ENCODE measurements around the gene KCNIP3. TPM values are rescaled to one million over a fixed set of nuclear protein-coding genes. Genes with fewer than 3 reads are reported as not detected.

Gene KCNIP3
- total RNA-seq, 1 donor from 2014 or later = 3.9 TPM

DNA sequence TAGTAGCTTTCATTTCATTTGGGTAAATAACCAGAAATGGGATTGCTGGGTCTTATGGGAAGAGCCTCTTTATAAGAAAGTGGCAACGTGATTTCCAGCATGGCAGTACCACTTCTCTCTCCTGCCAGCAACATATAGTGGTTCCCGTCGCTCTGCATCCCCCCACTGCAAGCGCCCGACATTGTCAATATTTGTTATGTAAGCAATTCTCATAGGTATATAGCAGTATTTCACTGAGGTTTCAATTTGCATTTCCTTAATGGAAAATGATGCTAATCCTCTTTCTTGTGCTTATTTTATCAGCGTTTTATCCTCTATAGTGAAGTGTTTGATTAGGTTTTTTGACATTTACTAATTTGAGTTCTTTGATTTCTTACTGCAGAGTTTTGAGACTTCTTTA lies 69.4 kb downstream of the KCNIP3 start:
- TF ChIP-seq, protein P1, sequence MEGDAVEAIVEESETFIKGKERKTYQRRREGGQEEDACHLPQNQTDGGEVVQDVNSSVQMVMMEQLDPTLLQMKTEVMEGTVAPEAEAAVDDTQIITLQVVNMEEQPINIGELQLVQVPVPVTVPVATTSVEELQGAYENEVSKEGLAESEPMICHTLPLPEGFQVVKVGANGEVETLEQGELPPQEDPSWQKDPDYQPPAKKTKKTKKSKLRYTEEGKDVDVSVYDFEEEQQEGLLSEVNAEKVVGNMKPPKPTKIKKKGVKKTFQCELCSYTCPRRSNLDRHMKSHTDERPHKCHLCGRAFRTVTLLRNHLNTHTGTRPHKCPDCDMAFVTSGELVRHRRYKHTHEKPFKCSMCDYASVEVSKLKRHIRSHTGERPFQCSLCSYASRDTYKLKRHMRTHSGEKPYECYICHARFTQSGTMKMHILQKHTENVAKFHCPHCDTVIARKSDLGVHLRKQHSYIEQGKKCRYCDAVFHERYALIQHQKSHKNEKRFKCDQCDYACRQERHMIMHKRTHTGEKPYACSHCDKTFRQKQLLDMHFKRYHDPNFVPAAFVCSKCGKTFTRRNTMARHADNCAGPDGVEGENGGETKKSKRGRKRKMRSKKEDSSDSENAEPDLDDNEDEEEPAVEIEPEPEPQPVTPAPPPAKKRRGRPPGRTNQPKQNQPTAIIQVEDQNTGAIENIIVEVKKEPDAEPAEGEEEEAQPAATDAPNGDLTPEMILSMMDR (conservative IDR thresholded peaks at IDR 0.05; ENCODE audit: low read depth, low read length) = no peak
- DNase-seq (ENCODE audit: low read depth) = no peak
- H3K4me3 ChIP-seq (ENCODE audit: low read depth, low read length) = no peak overlapping the region

DNA sequence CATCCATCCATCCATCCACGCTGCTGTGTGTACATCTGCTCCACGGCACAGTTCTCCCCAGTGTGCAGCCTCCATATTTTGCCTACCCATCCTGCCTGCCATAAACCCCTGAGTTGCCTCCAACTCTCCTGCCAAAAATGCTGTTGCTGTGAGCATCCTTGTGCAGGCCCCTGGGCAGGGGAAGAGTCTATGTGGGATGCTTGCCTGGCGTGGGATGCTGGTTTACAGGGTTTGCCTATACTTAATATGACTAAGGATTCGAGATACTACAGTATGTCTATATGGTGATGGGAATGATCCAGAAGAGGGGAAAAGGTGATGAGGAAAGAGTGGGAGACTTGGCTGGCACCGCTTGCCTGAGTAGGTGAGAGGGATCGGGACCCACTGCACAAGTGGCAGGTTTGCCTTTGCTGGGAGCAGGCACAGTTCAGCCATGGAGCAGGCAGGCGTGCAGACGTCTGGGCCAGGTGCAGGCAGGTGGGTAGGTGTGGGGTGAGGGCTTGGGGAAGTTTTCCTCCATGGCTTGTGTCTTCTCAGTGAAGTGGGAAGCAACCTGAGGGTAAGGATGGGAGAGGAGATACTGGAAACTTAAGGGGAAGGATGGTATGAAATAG lies 75.2 kb downstream of the KCNIP3 start:
- no peak for DNase-seq (ENCODE audit: low read depth)
- H3K4me3 ChIP-seq (ENCODE audit: low read depth, low read length) = no peak overlapping the region
- TF ChIP-seq, protein P1 (conservative IDR thresholded peaks at IDR 0.05; ENCODE audit: low read depth, low read length) = no peak

DNA sequence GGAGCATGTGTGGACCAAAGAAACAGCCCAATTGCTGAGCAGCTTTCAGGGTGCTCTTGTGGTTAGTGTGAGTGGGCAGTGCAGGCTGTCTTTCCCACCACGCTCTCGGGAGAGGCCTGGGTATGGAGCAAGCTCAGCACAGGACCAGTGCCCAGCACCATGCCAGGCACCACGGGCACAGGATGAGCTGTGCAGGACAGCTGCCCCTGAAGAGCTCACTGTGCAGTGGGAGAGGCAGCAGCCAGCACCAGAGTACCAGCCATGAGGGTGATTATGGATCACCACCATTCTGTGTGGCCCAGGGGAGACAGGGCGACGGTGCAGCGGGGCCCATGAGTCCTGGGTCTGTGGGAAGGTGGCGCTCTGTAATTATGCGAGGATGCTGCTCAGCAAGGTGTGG lies 75.7 kb downstream of the KCNIP3 start:
- H3K4me3 ChIP-seq (ENCODE audit: low read depth, low read length) = no peak overlapping the region
- TF ChIP-seq, protein P1 (conservative IDR thresholded peaks at IDR 0.05; ENCODE audit: low read depth, low read length) = no peak
- no peak for DNase-seq (ENCODE audit: low read depth)

DNA sequence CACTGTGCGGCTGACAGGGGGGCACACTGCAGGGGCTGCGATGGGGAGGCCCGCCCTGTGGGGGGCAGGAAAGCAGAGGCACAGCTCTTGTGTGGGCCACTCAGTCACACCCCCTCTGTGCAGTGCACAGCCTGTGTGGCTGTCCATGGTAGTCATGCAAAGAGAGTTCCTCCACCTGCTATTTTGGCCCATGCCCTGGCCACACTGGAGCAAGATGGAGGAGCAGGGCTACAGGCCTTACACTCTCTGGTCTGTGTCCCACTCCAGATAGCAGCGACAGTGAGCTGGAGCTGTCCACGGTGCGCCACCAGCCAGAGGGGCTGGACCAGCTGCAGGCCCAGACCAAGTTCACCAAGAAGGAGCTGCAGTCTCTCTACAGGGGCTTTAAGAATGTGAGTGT lies 76.9 kb downstream of the KCNIP3 start:
- TF ChIP-seq, protein P1 (conservative IDR thresholded peaks at IDR 0.05; ENCODE audit: low read depth, low read length) = no peak
- H3K4me3 ChIP-seq (ENCODE audit: low read depth, low read length) = no peak overlapping the region
- DNase-seq (ENCODE audit: low read depth) = no peak

DNA sequence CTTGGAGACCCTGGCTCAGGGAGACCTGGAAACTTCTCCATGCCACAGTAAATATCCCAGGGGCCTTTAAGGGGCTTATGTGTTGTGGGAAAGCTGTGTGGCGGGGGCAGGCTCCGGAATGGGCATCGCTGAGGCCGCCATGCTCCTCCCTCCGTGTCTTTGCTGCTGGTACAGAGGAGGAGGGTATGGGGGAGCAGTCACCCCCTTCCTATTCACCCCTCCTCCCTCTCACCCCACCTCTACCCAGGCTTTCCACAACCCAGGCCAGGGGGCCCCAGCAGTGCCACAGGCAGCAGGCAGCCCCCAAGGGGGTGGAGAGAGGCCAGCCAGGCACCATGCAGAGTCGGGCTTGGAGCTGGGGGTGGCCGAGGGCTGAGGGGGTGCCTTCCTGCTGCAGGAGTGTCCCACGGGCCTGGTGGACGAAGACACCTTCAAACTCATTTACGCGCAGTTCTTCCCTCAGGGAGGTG lies 77.3 kb downstream of the KCNIP3 start:
- no peak for DNase-seq (ENCODE audit: low read depth)
- TF ChIP-seq, protein P1 (conservative IDR thresholded peaks at IDR 0.05; ENCODE audit: low read depth, low read length) = no peak
- no peak overlapping the region for H3K4me3 ChIP-seq (ENCODE audit: low read depth, low read length)

DNA sequence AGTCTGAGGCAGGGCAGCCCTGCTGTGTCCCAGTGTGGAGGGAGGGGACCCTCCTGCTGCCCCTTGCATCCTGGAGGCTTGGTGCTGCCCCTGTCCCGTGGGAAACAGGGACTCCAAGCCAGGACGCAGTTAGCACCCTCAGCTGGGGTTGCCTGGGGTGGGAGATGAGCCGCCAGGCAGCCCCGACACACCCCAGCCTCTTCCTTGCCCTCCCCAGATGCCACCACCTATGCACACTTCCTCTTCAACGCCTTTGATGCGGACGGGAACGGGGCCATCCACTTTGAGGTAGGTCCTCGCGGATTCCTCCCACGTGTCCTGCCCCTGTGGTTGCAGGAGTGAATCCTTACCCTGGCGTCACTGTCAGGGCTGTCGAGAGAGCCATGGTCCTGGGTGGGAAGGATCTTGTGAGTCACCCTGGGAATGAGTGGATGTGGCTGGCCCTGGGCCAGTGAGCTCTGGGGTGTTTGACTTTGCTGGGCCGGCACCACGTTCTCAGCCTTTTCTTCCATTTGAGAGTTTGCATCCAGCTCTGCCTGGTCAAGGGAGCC lies 77.8 kb downstream of the KCNIP3 start:
- no peak overlapping the region for H3K4me3 ChIP-seq (ENCODE audit: low read depth, low read length)
- no peak for DNase-seq (ENCODE audit: low read depth)
- TF ChIP-seq, protein P1 (conservative IDR thresholded peaks at IDR 0.05; ENCODE audit: low read depth, low read length) = no peak

Data from epithelial cell of proximal tubule (primary cell).